ENCODE results near the gene HIP1. TPM values are rescaled to one million over a fixed set of nuclear protein-coding genes. Genes with fewer than 3 reads are reported as not detected.

HIP1 gene
- total and polyA plus RNA-seq, 2 of the 13 experiments (the other 11 are each of a cell fraction or from before 2014, with no cell fraction given), result 4.5 to 6.2 TPM

DNA sequence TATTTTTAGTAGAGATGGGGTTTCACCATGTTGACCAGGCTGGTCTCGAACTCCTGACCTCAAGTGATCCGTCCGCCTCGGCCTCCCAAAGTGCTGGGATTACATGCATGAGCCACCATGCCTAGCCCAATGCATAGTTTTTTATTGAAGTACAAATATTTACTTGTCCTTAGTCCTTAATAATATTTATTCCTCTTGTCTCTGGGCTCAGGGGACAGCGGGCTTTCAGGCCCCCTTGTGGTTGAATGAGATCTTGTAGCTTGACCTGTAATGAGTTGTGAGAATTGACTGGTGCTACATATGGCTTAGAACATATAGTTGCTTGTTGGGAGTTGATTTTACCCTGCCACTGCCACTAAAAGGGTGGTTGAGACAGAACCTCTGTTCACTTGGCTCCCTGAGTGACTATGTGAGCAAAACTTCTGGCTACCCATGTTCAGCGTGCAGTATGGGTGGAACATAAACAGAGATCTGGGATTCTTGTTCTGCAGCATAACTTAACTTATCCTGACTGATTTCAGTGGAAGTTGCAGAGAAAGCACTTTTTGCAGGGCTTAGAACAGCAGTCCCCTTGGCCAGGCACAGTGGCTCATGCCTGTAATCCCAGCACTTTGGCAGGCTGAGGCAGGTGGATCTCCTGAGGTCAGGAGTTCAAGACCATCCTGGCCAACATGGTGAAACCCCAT, 18.4 kb upstream of the HIP1 start (continued):
- TF ChIP-seq, protein P1, sequence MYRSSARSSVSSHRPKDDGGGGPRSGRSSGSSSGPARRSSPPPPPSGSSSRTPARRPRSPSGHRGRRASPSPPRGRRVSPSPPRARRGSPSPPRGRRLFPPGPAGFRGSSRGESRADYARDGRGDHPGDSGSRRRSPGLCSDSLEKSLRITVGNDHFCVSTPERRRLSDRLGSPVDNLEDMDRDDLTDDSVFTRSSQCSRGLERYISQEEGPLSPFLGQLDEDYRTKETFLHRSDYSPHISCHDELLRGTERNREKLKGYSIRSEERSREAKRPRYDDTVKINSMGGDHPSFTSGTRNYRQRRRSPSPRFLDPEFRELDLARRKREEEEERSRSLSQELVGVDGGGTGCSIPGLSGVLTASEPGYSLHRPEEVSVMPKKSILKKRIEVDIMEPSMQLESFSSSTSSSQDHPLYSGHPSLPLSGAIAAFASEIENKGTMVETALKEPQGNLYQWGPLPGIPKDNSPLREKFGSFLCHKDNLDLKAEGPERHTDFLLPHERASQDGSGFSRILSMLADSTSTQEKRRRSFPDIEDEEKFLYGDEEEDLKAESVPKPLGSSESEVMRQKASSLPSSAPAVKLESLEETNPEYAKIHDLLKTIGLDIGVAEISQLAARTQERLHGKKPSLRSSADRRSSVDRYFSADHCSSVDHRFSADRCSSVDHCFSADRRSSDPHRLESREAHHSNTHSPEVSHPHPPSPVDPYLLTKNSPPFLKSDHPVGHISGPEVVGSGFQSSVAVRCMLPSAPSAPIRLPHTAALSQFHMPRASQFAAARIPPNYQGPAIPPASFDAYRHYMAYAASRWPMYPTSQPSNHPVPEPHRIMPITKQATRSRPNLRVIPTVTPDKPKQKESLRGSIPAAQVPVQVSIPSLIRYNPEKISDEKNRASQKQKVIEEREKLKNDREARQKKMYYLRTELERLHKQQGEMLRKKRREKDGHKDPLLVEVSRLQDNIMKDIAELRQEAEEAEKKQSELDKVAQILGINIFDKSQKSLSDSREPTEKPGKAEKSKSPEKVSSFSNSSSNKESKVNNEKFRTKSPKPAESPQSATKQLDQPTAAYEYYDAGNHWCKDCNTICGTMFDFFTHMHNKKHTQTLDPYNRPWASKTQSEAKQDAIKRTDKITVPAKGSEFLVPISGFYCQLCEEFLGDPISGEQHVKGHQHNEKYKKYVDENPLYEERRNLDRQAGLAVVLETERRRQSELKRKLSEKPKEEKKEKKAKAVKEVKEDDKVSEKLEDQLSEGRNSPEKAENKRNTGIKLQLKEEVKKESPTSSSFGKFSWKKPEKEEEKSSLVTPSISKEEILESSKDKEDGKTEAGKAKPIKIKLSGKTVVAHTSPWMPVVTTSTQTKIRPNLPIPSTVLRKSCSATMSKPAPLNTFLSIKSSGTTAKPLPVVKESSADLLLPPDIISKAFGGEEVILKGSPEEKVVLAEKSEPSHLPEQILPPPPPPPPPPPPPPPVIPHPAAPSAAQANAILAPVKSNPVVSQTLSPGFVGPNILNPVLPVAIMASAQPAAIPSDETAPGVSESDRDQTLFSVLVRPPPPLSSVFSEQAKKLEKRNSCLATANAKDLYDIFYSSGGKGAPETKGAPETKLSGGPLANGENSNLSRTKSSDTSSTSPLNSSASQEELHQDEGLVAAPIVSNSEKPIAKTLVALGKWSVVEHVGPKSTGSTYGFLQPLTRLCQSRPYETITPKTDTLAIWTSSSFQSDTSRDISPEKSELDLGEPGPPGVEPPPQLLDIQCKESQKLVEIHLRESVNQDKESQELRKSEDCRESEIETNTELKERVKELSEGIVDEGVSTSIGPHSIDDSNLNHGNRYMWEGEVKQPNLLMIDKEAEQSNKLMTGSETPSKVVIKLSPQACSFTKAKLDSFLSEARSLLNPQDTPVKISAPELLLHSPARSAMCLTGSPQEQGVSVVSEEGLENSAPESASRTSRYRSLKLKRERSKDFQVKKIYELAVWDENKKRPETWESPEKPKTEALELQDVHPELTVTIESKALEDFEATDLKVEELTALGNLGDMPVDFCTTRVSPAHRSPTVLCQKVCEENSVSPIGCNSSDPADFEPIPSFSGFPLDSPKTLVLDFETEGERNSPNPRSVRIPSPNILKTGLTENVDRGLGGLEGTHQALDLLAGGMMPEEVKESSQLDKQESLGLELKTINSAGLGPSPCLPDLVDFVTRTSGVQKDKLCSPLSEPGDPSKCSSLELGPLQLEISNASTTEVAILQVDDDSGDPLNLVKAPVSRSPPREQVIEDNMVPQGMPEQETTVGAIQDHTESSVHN (CRISPR knock-in tag; IDR thresholded peaks at IDR 0.05), result no peak
- no peak for TF ChIP-seq ZNF326 (CRISPR knock-in tag; IDR thresholded peaks at IDR 0.05; ENCODE audit: borderline replicate concordance)
- no peak for TF ChIP-seq HMG20B (CRISPR knock-in tag; conservative IDR thresholded peaks at IDR 0.05)
- no peak for TF ChIP-seq HMG20A (CRISPR knock-in tag; IDR thresholded peaks at IDR 0.05; ENCODE audit: borderline replicate concordance)
- TF ChIP-seq NPAS2 (CRISPR knock-in tag; IDR thresholded peaks at IDR 0.05; ENCODE audit: borderline replicate concordance), result no peak
- no peak for TF ChIP-seq MATR3 (CRISPR knock-in tag; IDR thresholded peaks at IDR 0.05)
- TF ChIP-seq ZNF766 (CRISPR knock-in tag; IDR thresholded peaks at IDR 0.05; ENCODE audit: borderline replicate concordance), result no peak
- TF ChIP-seq, protein P2, sequence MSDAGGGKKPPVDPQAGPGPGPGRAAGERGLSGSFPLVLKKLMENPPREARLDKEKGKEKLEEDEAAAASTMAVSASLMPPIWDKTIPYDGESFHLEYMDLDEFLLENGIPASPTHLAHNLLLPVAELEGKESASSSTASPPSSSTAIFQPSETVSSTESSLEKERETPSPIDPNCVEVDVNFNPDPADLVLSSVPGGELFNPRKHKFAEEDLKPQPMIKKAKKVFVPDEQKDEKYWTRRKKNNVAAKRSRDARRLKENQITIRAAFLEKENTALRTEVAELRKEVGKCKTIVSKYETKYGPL (CRISPR knock-in tag; IDR thresholded peaks at IDR 0.05), result no peak
- TF ChIP-seq NCOA1 (CRISPR knock-in tag; IDR thresholded peaks at IDR 0.05), result no peak
- TF ChIP-seq, protein P3, sequence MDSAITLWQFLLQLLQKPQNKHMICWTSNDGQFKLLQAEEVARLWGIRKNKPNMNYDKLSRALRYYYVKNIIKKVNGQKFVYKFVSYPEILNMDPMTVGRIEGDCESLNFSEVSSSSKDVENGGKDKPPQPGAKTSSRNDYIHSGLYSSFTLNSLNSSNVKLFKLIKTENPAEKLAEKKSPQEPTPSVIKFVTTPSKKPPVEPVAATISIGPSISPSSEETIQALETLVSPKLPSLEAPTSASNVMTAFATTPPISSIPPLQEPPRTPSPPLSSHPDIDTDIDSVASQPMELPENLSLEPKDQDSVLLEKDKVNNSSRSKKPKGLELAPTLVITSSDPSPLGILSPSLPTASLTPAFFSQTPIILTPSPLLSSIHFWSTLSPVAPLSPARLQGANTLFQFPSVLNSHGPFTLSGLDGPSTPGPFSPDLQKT (CRISPR knock-in tag; IDR thresholded peaks at IDR 0.05; ENCODE audit: borderline replicate concordance), result no peak
- TF ChIP-seq, protein P4, sequence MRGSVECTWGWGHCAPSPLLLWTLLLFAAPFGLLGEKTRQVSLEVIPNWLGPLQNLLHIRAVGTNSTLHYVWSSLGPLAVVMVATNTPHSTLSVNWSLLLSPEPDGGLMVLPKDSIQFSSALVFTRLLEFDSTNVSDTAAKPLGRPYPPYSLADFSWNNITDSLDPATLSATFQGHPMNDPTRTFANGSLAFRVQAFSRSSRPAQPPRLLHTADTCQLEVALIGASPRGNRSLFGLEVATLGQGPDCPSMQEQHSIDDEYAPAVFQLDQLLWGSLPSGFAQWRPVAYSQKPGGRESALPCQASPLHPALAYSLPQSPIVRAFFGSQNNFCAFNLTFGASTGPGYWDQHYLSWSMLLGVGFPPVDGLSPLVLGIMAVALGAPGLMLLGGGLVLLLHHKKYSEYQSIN (CRISPR knock-in tag; IDR thresholded peaks at IDR 0.05; ENCODE audit: borderline replicate concordance), result no peak
- TF ChIP-seq, protein P5, sequence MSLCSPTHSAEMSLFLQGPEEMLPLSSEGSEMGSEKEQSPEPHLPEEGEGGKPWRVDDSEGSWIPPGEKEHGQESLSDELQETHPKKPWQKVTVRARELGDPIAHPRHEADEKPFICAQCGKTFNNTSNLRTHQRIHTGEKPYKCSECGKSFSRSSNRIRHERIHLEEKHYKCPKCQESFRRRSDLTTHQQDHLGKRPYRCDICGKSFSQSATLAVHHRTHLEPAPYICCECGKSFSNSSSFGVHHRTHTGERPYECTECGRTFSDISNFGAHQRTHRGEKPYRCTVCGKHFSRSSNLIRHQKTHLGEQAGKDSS (CRISPR knock-in tag; IDR thresholded peaks at IDR 0.05; ENCODE audit: borderline replicate concordance, low read depth), result no peak
- TF ChIP-seq GABPA (IDR thresholded peaks at IDR 0.05; ENCODE audit: low read depth, low read length), result no peak
- TF ChIP-seq GABPA (CRISPR knock-in tag; IDR thresholded peaks at IDR 0.05; ENCODE audit: low read depth), result no peak
- TF ChIP-seq, protein P6, sequence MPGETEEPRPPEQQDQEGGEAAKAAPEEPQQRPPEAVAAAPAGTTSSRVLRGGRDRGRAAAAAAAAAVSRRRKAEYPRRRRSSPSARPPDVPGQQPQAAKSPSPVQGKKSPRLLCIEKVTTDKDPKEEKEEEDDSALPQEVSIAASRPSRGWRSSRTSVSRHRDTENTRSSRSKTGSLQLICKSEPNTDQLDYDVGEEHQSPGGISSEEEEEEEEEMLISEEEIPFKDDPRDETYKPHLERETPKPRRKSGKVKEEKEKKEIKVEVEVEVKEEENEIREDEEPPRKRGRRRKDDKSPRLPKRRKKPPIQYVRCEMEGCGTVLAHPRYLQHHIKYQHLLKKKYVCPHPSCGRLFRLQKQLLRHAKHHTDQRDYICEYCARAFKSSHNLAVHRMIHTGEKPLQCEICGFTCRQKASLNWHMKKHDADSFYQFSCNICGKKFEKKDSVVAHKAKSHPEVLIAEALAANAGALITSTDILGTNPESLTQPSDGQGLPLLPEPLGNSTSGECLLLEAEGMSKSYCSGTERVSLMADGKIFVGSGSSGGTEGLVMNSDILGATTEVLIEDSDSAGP (CRISPR knock-in tag; IDR thresholded peaks at IDR 0.05; ENCODE audit: borderline replicate concordance), result no peak

Data from HepG2 (cell line).